ENCODE results near the gene GRIK3. TPM values are rescaled to one million over a fixed set of nuclear protein-coding genes. Genes with fewer than 3 reads are reported as not detected.

GRIK3 gene
- polyA plus RNA-seq, 1 donor (not counting 4 experiments of a cell fraction or from before 2014, with no cell fraction given), result not detected

- Histone ChIP-seq H3K4me3 (ENCODE audit: control insufficient read depth in 2 of 3, extremely low read depth in 1 of 3, insufficient read depth in 2 of 3, low read depth in 1 of 3, low read length in 3 of 3) (no peak overlapping the region), H3K9ac (ENCODE audit: control insufficient read depth, extremely low read depth, insufficient read depth, low read length) (no peak overlapping the region), H3K4me2 (ENCODE audit: control insufficient read depth, extremely low read depth, insufficient read depth, low read depth, low read length) (no peak overlapping the region), H3K36me3 (ENCODE audit: control insufficient read depth in 2 of 2, extremely low read depth in 1 of 2, insufficient read depth in 2 of 2, low read length in 2 of 2) (no peaks in the 10 kb centered on the region), H3K9me3 (ENCODE audit: control insufficient read depth, low read depth, low read length) (no peaks in the 10 kb centered on the region), H3K9me1 (ENCODE audit: control insufficient read depth, extremely low read depth, insufficient read depth, low read length) (no peaks in the 10 kb centered on the region), H3K27me3 (ENCODE audit: control insufficient read depth, extremely low read depth, insufficient read depth, low read length) (no peaks in the 10 kb centered on the region), H3K4me1 (ENCODE audit: control insufficient read depth, extremely low read depth, insufficient read depth, low read length) (no peaks in the 10 kb centered on the region), H2AFZ (ENCODE audit: control insufficient read depth, low read length) (no peak overlapping the region), H3K79me2 (ENCODE audit: control insufficient read depth, insufficient read depth, low read length) (no peaks in the 10 kb centered on the region), H3K27ac (ENCODE audit: control insufficient read depth, insufficient read depth, low read length) (no peak overlapping the region), H4K20me1 (ENCODE audit: control insufficient read depth, extremely low read depth, insufficient read depth, low read length) (no peaks in the 10 kb centered on the region)
- TF ChIP-seq CTCF (optimal IDR thresholded peaks at IDR 0.05 in 1 of 3, IDR thresholded peaks at IDR 0.05 in 1 of 3, conservative IDR thresholded peaks at IDR 0.05 in 1 of 3; ENCODE audit: extremely low read depth in 1 of 3, insufficient read depth in 2 of 3, low read length in 3 of 3) (no peak), EZH2 (IDR thresholded peaks at IDR 0.05; ENCODE audit: low read length) (no peak)
- dilution Hi-C loops (cut with MboI; ENCODE audit: extremely low pct_ligation_motif_present, low sequenced_read_pairs), result no loop called here
- no peak for DNase-seq (ENCODE audit: low read depth, low spot score)
- no peak for FAIRE-seq
Observed at GRCh38 chr1:36872126-36872754, 162.1 kb downstream of the GRIK3 start.

GRCh38 chr1:36871146-36871971 is 163.0 kb downstream of the GRIK3 start:
- H3K4me2 ChIP-seq (ENCODE audit: control insufficient read depth, extremely low read depth, insufficient read depth, low read depth, low read length), result no peak overlapping the region
- no peaks in the 10 kb centered on the region for H3K9me1 ChIP-seq (ENCODE audit: control insufficient read depth, extremely low read depth, insufficient read depth, low read length)
- DNase-seq (ENCODE audit: low read depth, low spot score), result no peak
- no peaks in the 10 kb centered on the region for H3K36me3 ChIP-seq (ENCODE audit: control insufficient read depth in 2 of 2, extremely low read depth in 1 of 2, insufficient read depth in 2 of 2, low read length in 2 of 2)
- H3K4me1 ChIP-seq (ENCODE audit: control insufficient read depth, extremely low read depth, insufficient read depth, low read length), result no peaks in the 10 kb centered on the region
- H3K27ac ChIP-seq (ENCODE audit: control insufficient read depth, insufficient read depth, low read length), result no peak overlapping the region
- dilution Hi-C loops (cut with MboI; ENCODE audit: extremely low pct_ligation_motif_present, low sequenced_read_pairs), result no loop called here
- no peak overlapping the region for H3K4me3 ChIP-seq (ENCODE audit: control insufficient read depth in 2 of 3, extremely low read depth in 1 of 3, insufficient read depth in 2 of 3, low read depth in 1 of 3, low read length in 3 of 3)
- no peaks in the 10 kb centered on the region for H3K9me3 ChIP-seq (ENCODE audit: control insufficient read depth, low read depth, low read length)
- H2AFZ ChIP-seq (ENCODE audit: control insufficient read depth, low read length), result no peak overlapping the region
- no peaks in the 10 kb centered on the region for H4K20me1 ChIP-seq (ENCODE audit: control insufficient read depth, extremely low read depth, insufficient read depth, low read length)
- no peaks in the 10 kb centered on the region for H3K27me3 ChIP-seq (ENCODE audit: control insufficient read depth, extremely low read depth, insufficient read depth, low read length)
- no peak overlapping the region for H3K9ac ChIP-seq (ENCODE audit: control insufficient read depth, extremely low read depth, insufficient read depth, low read length)
- FAIRE-seq, result no peak
- no peaks in the 10 kb centered on the region for H3K79me2 ChIP-seq (ENCODE audit: control insufficient read depth, insufficient read depth, low read length)
- TF ChIP-seq CTCF (optimal IDR thresholded peaks at IDR 0.05 in 1 of 3, IDR thresholded peaks at IDR 0.05 in 1 of 3, conservative IDR thresholded peaks at IDR 0.05 in 1 of 3; ENCODE audit: extremely low read depth in 1 of 3, insufficient read depth in 2 of 3, low read length in 3 of 3) (no peak), EZH2 (IDR thresholded peaks at IDR 0.05; ENCODE audit: low read length) (no peak)
